Stimulated activated CD8-positive, alpha-beta memory T cell treated with anti-CD3 and anti-CD28 coated beads, Interleukin-15, amount 100 ng/mL, for 4 hours (primary cell): ENCODE data around the gene ABCA2.
A peak's percentile ranks its signal among the peaks of the same experiment; 100 is the strongest.
"Not testable (repeated sequence)": the region's sequence is repeated elsewhere in the genome, so short reads cannot be mapped to it uniquely, and the experiment has no call there.

Experiments used
- DNase-seq, 2 donors: peaks; one replicate each; pipeline ENCODE4 v3.0.0-alpha.2; 2020; ENCODE audit warnings: low read depth in 2 of 2

The ABCA2 gene

DNA sequence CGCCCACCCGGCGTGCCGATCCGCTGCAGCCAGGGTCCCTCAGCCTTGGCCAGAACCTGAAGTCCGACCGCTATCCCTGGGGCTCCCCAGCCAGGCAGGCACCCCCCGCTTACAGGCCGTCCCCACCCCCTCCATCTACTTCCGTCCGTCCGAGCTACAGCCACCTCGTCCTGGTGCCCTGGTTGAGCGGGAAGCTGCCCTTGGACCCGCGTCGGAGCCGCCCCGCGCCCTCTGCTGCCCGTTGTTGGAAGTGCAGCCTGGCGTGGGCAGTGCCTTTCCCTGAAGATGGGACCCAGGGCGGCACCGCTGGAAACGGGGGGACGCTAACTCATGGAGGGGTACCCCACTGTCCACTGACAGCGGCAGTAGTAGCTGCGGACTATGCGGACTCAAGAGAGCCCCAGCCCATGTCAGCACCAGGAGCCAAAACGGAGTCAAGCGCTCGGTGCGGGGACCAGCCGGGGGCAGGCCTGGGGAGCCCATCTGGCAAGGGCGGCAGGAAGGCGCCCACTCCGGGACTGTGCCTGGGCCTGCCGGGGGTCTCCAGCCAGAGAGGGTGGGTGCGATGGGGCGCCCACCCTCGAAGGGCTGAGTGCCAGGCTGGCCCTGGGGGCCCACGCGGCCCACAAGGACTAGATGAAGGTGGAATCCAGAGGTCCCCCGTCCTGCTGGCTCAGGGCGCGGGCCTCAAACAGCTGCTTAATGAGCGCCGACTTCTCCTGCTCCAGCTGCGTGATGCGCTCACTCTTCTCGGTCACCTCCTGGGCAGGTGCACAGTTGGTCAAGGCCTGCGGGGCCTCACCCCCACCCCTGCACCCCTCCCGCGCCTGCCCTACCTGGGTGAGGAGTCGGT lies 36.2 kb upstream of the ABCA2 start:
- DNase-seq: no peak

DNA sequence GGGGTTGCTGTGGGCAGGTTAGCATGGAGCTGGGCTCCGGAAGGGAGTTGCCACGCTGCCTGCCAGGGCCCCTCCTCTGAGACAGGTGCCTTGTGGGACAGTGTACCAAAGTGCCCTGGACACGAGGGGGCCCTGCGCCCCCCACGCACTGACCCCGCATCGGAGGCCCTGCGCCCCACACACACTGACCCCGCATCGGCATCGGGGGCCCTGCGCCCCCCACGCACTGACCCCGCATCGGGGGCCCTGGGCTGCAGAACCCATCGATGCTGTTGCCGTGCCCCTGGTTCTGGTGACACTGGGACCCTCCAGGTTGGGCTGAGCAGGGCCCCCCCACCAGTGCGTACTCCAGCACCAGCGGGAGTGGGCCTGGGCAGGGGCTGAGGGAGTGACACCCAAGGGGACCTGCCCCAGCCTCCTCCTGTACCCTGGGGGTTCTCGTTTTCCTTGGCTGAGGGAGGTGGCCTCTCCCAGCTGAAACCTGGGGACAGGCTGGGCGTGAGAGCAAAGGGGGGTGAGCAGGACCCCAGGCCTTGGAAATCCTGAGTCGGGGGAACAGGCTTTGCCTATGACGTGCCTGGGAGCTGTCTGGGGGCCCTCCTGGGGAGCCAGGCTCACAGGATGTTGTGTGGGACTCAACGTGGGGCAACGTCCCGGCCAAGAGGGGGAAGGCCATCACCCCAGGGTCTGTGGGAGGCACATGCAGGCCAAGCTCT lies 35.4 kb upstream of the ABCA2 start:
- DNase-seq: no peak

DNA sequence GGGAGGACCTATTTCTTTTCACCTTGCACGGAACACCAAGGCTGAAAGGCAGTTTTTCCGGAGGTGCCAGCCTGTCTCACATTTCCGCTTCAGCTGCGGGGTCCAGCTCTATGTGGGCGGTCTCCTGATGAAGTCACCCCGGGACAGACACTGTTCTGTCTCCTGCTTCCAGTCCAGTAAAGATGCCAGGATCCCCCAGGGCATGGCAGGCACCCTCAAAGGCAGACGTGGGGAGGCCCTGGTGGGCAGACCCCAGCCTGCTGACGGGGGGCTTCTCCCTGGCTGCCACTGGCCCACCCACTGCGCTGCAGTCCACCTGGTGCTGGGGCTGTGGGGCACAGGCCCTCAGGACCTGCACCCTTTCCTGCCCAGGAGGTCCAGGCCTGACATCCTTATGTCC lies 34.8 kb upstream of the ABCA2 start:
- not testable (repeated sequence) for DNase-seq

DNA sequence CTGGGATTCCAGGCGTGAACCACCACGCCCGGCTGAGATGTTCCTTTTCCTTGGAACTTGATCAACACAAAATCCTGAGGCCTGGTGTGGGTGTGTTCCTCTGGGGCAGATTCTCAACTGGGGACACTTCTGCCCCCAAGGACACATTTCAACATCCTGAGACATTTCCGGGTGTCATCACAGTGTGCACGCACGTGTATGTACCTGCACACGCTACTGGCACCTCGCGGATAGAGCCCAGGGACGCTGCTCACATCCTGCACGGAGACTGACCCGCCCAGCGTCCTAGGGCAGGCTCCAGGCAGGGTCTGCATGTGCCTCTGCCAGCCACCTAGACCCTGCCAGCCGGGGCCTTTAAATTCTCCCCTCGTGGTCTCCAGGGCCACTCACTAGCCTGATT lies 34.3 kb upstream of the ABCA2 start:
- DNase-seq: no peak

DNA sequence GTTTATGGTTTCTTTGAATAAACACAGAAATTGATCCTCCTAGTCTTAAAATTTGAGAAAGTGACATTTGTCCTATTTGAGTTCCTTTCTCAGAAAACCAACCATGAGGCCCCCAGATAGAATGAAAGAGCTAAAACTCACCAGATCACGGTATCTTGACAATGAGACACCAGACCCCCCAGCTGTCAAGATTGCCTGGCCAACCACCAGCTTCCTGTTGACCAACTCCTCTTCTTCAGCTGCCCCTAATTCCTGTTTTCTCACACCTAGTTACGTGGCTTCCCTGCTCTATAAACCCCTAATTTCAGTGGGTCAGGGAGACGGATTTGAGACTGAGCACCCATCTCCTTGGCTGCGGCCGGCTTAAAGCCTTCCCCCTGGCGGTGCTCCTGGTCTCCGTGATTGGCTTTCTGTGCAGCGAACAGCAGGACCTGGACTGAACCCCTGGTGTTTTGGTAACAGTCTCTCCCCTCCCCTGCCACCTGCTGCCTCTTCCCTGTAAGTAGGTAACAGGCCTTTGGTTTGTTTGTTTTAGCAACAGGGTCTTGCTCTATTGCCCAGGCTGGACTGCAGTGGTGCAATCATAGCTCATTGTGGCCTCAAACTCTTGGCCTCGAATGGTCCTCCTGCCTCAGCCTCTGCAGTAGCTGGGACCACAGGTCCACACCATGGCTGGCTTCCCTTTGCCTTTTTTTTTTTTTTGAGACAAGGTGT lies 30.6 kb upstream of the ABCA2 start:
- no peak for DNase-seq

DNA sequence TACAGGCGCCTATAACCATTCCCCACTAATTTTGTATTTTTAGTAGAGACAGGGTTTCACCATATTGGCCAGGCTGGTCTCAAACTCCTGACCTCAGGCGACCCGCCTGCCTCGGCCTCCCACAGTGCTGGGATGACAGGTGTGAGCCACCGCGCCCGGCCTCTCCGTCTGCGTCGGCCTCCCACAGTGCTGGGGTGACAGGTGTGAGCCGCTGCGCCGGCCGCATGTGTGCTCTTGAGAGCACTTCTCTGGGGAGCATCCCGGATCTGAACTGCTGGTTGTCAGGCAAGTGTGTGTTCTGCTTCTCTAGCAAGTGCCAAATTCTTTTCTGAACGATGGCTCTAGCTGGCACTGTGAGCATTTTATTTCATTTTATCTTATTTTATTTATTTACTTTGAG lies 29.5 kb upstream of the ABCA2 start:
- no peak for DNase-seq

DNA sequence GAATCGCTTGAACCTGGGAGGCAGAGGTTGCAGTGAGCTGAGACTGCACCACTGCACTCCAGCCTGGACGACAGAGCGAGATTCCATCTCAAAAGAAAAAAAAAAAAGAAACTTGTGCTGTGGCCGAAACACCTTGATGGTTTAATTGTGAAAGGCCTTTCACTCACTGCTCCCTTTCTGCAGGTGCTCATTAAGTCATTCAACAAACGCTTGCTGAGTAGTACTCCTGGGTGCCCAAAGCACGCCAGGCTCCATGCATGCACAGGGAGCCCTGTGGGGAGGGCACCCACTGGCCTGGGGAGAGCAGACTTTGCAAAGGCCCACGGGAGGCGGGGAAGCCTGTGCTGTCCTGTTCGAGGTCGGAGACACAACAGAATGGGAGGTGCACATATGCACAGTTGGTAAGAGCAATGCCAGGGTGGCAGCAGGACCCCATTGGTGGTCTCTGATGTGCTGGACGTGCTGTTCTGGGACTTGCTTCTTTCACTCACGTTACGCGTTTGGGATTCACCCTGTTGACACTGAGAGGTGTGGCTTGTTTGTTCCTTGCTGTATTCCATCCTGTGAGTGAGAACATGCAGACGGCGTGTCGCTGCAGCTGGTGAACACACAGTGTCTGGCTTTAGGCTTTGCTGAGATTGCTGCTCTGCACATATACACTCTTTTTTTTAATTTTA lies 28.8 kb upstream of the ABCA2 start:
- DNase-seq: no peak

DNA sequence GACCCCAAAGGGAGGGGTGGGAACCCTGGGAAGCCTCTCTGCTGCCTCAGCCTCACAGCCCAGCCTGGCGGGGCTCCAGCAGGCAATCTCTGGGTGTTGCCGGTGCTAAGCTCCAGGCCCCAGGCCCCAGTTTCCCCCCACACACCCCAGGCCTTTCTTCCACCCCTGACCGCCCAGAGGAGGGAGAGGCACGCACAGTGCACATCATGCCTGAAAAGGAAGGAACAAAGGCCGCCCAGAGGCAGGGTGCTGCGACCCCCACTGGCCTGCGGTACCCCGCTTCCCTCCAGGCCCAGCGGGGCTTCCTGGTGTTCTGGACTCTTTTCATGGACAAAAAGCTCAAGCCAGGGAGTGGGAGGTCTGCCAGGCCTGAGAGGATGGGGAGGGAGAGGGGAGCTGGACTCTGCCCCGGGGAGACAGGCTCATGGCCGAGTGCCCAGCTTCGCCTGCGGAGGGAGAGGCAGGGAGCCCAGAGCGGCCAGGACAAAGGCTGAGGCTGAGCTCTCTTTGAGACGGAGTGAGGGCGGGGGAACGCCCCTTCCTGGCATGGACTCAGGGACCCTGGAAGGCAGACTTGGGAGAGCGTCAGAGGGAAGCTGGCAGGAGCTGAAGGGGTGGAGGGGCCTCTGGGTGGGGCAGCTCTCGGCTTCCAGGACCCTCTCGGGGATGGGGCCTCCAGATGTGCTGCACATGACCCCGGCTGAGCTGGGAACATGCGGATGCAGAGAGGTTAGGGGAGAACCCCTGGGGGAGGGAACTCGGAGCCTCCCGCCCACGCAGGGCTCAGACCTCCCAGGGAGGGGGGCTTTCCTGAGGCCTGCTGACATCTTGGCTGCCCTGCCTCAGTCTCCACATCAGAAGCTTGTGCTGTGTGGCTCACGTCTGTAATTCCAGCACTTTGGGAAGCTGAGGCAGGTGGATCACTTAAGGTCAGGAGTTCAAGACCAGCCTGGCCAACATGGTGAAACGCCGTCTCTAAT lies 27.6 kb upstream of the ABCA2 start:
- no peak for DNase-seq

DNA sequence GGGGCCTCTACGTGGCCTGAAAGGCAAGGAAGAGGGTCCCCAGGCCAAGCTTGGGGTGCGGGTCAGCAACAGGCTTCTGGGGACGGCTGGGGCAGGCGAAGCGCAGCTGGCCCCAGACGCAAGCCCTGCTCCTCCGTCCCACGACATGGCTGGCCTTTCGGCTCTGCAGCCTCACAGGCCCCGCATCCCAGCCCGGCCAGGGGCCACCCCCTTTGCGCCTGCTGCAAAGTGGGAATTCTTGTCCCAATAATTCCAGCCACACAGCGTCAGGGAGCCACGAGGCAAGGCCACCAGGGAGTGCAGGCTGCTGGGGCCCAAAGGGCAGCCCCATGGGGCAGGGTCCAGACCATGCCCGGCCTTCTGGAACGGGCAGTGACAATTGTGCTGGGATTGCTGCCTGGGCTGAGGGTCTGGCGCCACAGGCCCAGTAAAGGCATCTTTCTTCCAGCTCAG lies 26.9 kb upstream of the ABCA2 start:
- DNase-seq: no peak

DNA sequence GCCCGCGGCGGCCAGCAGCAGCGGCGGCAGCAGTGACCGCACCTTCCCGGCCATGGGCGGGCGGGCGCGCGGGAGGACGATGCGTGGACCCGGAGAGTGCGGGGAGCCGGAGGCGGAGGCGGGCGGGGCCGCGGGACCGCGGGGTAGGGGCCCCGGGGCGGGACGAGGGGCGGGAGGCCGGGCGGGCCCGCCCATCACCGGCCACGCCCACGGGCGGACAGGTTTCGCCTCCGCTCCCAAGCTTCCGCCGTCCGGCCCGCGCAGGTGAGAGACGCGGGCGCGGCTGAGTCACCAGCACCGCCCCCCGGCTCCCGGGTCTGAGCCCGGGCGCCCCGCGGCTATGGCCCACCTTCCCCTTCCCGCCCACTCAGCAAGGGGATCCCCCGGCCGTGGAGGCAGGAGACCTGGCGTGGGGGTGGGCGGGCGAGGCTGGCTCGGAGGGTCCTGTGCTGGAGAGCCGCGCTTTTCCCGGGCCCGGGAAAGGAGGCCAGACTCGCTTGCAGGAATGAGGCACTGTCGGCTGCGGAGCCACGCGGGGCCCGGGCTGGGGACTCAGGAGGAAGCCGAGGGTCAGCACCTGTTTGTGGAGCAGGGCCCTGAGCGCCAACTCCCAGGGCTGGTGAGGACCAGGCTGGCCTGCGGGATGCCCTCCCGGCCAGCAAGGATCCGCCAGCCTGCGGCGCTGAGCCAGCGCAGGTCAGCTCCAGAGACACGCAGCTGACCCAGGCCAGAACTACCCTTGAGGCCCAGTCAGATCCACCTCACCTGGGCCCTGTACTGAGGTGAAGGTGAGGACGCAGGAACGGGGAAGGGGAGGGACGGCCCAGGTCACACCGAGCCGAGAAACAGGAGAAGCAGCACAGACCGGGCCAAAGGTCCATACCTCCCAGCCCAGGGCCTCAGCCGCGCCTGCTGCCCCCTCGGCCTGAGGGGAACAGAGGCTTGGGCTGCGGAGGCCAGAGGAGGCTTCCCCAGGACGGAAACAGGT lies 26.2 kb upstream of the ABCA2 start, which contains the start of gene ENTPD2:
ENTPD2 (minus strand) TSS at position 118 of the 988 bp plus-strand sequence; CDS start at position 54, 64 bp downstream.
- DNase-seq: peak in 1 of 2 donors; percentile 44

DNA sequence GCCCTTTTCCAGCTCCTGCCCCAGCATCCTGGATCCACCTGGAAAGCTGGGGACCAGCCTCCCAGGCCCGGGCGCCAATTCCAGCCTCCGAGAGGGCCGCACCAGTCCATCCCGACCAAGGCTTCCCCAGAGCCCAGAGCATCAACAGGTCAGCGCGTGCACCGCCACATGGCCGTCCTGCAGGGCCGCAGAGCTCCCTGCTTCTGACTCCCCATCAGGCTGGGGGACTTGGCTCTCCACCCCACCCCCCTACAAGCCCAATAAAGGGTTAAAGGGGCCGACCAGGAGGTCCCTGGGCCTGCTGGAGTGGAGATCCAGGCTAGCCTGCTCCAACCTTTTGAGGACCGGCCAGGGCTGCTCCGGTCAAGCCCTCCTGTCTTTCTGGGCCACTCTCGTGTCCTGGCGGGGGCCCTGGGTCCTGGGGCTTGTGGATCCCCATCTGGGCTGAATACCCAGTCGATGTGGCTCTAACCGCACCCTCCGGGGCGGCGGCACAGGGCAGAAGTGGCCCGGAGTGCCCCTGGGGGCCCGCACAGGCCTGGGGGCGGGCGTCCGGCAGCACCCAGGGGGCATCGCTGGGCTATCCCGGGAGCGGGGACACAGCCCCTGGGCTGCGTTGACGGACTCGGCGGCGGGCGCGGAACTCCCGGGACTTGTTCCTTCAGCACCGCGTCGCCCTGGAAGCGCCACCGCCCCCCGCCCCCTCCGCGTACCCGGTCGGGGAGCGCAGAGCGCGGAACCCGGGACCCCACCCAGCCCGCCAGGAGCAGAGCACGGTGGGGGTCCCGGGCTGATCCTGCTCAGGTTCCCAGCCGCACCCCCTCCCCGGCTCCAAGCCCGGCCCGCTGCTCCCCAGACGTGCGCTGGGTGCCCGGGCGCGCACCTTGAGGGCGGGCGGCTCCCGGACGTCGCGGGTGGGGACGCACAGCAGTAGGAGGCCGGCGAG lies 25.2 kb upstream of the ABCA2 start:
- no peak for DNase-seq

DNA sequence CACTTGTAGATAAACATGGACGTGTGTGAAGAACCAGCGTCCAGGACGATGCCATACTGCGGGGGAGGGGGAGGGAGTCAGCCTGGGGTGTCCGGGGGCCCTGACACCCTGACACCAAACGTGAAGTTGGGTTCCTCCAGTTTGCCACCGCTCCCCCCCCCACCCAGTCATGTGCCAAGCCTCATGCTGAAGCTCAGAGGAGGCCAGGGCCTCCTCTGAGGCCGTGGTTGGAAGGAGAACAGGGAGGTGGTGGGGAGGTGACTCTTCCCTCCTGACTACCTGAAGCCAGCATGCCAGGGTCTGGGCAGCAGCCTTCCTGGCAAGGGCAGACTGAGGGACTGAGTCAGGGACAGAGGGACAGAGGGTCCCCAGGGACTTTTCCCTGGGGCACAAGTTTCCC lies 24.3 kb upstream of the ABCA2 start:
- DNase-seq: no peak

DNA sequence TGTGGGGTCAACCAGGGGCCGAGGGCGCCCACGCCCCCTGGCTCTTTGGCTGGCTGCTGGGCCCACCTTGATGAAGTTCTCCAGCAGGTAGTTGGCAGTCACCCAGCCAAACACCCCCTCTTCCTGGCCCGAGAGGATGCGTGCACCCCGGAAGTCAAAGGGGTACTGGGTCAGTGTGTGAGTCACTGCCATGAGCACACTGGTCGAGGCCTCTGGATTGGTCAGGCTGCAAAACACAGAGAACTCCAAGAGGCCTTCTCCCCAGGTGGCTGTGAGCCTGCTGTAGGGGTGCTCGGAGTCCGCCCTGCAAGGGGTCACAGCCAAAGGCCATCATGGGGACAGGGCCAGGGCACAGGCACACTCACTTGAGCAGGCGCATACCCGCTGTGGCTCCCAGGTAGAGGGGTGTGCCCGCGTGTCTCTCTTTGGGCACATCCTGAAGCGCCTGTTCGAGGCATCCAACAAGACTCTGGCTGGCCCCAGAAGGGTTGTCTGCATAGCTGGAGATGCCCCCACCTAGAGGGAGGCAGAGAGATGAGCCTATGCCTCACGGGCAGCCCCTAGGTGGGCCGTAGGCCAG lies 23.2 kb upstream of the ABCA2 start:
- no peak for DNase-seq

DNA sequence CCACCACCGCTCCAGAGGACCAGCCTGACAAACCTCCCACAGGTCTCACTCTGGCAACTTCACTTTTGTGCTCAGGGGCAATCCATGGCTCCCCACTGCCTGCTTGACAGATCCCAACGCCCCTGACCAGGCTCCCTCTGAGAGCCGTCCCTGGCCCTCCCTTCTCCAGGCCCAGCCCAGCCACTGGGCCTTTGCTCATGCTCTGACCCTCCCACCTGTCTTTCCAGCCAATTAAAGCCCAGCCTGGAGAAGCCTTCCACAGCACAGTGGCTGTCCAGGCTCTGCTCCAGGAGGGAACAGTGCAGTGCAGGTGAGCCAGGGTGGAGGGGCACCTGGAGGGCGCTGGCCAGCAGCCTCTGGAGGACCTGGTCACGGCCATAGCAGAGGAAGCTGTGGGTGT lies 22.5 kb upstream of the ABCA2 start:
- no peak for DNase-seq

DNA sequence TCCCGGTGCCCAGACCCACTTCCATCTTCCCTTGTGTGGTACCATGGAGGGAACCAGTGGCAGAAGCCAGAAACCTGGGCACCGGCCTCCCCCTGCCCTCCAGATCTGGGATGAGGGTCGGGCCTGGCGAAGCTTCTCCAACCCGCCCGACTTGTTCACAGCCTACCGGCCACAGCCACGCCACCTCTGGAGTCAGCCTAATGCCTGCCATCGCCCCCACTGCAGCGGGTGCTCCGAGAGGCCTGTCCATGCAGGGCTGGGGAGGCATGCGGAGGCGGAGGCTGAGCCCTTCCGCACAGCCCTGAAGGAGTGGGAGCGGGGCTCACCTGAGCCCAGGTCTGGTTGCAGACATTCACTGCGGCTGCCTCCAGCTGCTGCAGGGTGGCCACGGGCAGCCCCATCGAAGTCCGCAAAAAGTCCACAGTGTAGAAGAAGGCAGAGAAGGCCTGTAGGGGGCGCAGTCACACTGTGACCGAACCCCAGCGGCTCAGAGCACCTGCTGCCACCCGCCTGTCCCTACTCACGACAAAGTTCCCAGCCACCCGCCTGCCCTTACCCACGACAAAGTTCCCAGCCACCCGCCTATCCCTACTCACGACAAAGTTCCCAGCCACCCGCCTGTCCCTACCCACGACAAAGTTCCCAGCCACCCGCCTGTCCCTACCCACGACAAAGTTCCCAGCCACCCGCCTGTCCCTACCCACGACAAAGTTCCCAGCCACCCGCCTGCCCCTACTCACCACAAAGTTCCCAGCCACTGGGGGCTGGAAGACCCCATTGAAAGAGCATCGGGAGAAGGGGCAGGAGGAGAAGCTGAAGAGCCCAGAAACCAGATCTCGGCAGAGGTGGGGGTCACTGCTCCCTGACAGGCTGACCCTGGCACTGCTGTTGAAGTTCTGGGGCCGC lies 21.8 kb upstream of the ABCA2 start:
- DNase-seq: no peak

DNA sequence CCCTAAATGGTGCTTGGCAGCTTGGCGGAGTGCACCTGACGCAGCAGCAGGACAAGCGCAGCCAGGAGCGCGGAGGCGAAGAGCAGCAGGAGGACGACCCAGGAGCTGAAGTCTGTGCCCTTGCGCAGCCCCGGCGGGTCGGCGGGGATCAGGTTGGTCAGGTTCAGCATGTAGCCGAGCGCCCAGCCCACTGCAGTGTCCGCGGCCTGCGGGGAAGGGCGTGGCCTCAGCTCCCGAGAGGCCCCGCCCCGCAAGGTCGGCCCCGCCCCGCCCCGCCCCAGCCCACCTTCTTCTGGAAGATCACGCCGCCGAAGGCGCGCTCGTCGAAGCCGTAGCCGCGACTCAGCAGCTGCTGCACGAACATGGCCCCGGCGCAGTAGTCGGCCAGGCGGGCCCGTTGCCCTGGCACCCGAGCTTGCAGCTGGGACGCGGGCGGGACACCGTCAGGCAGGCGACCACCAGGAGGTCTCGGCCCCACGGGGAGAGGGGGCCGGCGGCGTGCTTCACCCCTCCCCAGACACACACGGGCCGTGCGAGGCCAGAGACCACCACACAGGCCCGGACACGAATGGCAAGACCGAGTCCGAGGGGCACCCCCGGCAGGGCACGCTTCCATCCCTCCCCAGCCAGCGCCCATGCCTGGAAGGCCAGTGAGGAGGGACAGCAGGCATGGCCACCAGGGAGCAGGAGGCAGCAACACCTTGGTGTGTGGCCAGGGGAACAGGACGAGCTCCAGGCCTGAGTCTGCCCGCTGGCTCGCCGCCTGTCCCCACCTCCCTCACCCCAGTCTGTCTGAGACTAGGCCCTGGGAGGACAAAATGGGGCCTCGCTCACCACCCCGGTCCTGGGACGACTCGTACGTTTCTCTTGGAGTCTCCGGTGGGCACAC lies 20.9 kb upstream of the ABCA2 start:
- DNase-seq: no peak
